ENCODE measurements around the gene RIPK3. TPM values are rescaled to one million over a fixed set of nuclear protein-coding genes. Genes with fewer than 3 reads are reported as not detected.
"Not testable (repeated sequence)": the region's sequence is repeated elsewhere in the genome, so short reads cannot be mapped to it uniquely, and the experiment has no call there.

RIPK3 gene
- total and polyA plus RNA-seq, 4 experiments from 2014 or later, result 6.2 to 63.5 (median 39.8) TPM

DNA sequence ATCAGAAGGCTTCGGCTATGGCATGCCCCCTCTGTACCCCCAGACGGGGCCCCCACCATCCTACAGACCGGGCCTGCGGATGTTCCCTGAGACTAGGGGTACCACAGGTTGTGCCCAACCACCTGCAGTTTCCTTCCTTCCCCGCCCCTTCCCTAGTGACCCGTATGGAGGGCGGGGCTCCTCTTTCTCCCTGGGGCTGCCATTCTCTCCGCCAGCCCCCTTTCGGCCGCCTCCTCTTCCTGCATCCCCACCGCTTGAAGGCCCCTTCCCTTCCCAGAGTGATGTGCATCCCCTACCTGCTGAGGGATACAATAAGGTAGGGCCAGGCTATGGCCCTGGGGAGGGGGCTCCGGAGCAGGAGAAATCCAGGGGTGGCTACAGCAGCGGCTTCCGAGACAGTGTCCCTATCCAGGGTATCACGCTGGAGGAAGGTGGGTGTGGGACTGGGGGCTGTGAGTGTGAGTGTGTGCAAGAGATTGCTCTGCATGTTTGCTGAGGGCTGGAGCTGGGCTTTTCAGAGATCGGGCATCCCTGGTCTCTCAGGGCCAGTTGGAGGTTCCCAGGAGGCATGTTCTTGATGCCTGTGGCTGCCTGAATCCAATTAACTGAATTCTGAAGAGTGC lies 36.8 kb upstream of the RIPK3 start:
- H3K27ac Mint-ChIP-seq, result no peak overlapping the region
- ChIA-PET POLR2A (ENCODE audit: partially characterized antibody) (no interaction called here), CTCF (ENCODE audit: partially characterized antibody) (no interaction called here)
- H3K4me1 Mint-ChIP-seq, result no peaks in the 10 kb centered on the region
- H3K36me3 Mint-ChIP-seq, result no peaks in the 10 kb centered on the region
- H3K4me3 Mint-ChIP-seq, result no peak overlapping the region
- Histone ChIP-seq H3K9me3 (ENCODE audit: control insufficient read depth in 1 of 2, low read length in 2 of 2) (no peaks in the 10 kb centered on the region), H3K4me3 (ENCODE audit: low read length in 2 of 2) (no peak overlapping the region), H3K27ac (ENCODE audit: low read depth, low read length) (no peak overlapping the region), H3K36me3 (ENCODE audit: insufficient read depth, low read length) (no peaks in the 10 kb centered on the region), H3K4me1 (ENCODE audit: insufficient read depth, low read length) (no peaks in the 10 kb centered on the region), H3K27me3 (ENCODE audit: insufficient read depth, low read length) (no peaks in the 10 kb centered on the region)
- no peak for DNase-seq
- intact Hi-C loops (cut with micrococcal nuclease), result no loop called here
- peaks cover under 1 to 8% of the 10 kb centered on the region in 2 donors for H3K27me3 Mint-ChIP-seq
- H3K9me3 Mint-ChIP-seq, result no peaks in the 10 kb centered on the region

DNA sequence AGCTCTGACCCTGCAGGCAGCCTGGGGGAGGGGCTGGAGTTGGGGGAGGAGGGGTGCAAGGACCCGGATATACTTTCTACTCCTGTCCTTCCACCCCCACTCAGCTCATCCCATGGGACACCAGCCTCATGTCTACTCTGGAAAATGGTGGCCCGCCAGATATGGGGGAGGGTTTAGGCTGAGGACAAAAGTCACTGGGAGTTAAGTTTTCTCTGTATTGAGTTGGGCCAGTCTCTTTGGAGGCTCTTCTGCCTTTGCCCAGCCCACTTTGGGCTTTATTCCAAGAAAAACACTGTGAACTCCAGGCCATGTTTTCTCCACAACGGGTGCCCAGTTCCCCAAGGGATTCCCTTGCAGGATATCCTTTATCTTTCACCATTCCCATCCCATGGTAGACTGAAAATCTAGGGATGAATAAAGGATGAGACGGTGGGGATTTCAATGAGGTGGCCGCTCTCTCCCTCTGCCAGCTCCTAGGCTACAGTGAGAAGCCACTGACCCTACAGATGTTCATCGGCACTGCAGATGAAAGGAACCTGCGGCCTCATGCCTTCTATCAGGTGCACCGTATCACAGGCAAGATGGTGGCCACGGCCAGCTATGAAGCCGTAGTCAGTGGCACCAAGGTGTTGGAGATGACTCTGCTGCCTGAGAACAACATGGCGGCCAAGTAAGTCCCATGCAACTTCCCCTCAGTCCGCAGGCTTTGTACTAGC lies 33.1 kb upstream of the RIPK3 start:
- H3K9me3 ChIP-seq (ENCODE audit: control insufficient read depth in 1 of 2, low read length in 2 of 2), result no peaks in the 10 kb centered on the region
- peaks cover 3% of the 10 kb centered on the region for H3K27me3 ChIP-seq (ENCODE audit: insufficient read depth, low read length)
- no peak overlapping the region for H3K27ac ChIP-seq (ENCODE audit: low read depth, low read length)
- CTCF ChIA-PET (ENCODE audit: partially characterized antibody), result interaction anchor here (0.8 to 1.5 kb wide), 2 partner anchors 59 to 64 kb away, joined by 3 to 5 read pairs; no protein-coding TSS in a partner anchor
- H3K4me3 ChIP-seq (ENCODE audit: low read length in 2 of 2), result no peak overlapping the region
- no peaks in the 10 kb centered on the region for H3K9me3 Mint-ChIP-seq
- intact Hi-C loops (cut with micrococcal nuclease), result no loop called here
- H3K27me3 Mint-ChIP-seq, result peaks cover 5 to 13% of the 10 kb centered on the region in 2 donors
- no peak for DNase-seq
- POLR2A ChIA-PET (ENCODE audit: partially characterized antibody), result no interaction called here
- H3K36me3 ChIP-seq (ENCODE audit: insufficient read depth, low read length), result no peaks in the 10 kb centered on the region
- H3K27ac Mint-ChIP-seq, result no peak overlapping the region
- no peak overlapping the region for H3K4me3 Mint-ChIP-seq
- H3K4me1 ChIP-seq (ENCODE audit: insufficient read depth, low read length), result peaks cover 6% of the 10 kb centered on the region
- peaks cover 2 to 5% (median 3%) of the 10 kb centered on the region in 4 donors for H3K4me1 Mint-ChIP-seq
- no peaks in the 10 kb centered on the region for H3K36me3 Mint-ChIP-seq

DNA sequence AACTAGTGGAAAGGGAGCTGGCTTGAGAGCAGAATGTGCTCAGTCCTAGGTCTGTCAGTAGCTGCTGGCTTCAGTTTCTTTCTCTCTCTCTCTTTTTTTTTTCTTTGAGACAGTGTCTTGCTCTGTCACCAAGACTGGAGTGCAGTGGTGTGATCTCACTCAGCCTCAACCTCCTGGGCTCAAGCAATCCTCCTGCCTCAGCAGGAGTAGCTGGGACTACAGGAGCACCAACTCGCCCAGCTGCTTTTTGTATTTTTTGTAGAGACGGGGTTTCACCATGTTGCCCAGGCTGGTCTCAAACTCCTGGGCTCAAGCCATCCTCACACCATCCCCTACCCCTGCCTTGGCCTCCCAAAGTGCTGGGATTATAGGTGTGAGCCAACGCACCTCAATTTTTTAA lies 31.8 kb upstream of the RIPK3 start:
- Histone ChIP-seq H3K27me3 (ENCODE audit: insufficient read depth, low read length) (peaks cover 15% of the 10 kb centered on the region), H3K4me1 (ENCODE audit: insufficient read depth, low read length) (peaks cover 18% of the 10 kb centered on the region)
- H3K27ac Mint-ChIP-seq; H3K36me3 Mint-ChIP-seq; H3K4me3 ChIP-seq (ENCODE audit: low read length in 2 of 2); H3K27ac ChIP-seq (ENCODE audit: low read depth, low read length); H3K36me3 ChIP-seq (ENCODE audit: insufficient read depth, low read length); DNase-seq; H3K9me3 Mint-ChIP-seq; H3K9me3 ChIP-seq (ENCODE audit: control insufficient read depth in 1 of 2, low read length in 2 of 2); intact Hi-C loops (cut with micrococcal nuclease): not testable (repeated sequence)
- POLR2A ChIA-PET (ENCODE audit: partially characterized antibody), result interaction anchor here (1.0 to 1.3 kb wide), 2 partner anchors 32 to 59 kb away, joined by 3 read pairs; partner anchors contain the start of gene RIPK3
- Mint-ChIP-seq H3K27me3 (peaks cover 16 to 25% of the 10 kb centered on the region in 2 donors), H3K4me3 (peak overlapping the region in 3 of 8 donors; percentile 28 to 43 (median 43)), H3K4me1 (peaks cover 7 to 18% (median 12%) of the 10 kb centered on the region in 4 donors)
- CTCF ChIA-PET (ENCODE audit: partially characterized antibody), result interaction anchor here (0.6 to 1.5 kb wide), 3 partner anchors 23 to 60 kb away, joined by 3 to 5 read pairs (median 5); no protein-coding TSS in a partner anchor

DNA sequence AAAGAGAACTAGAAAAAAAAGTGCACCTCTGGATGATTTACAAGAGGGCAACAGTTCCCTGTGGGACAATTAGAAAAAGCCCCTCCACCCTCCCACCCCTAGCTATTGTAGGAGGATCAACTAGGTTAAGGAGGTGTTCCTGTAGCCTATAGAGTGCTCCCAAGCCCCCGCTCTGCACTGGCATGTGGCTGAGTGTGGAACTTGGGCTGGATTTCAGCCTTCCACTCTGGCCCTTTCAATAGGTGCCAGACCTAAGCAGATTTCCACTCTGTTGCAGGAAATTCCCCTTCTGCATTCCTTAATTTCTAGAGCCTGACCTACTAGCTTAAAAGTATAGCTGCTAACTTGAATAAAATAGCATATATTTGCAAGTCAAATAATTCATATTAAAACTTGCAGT lies 31.0 kb upstream of the RIPK3 start:
- Mint-ChIP-seq H3K27me3 (peaks cover 19 to 29% of the 10 kb centered on the region in 2 donors), H3K27ac (no peak overlapping the region), H3K36me3 (no peaks in the 10 kb centered on the region), H3K9me3 (no peaks in the 10 kb centered on the region), H3K4me3 (no peak overlapping the region), H3K4me1 (peaks cover 10 to 24% (median 16%) of the 10 kb centered on the region in 4 donors)
- intact Hi-C loops (cut with micrococcal nuclease), result no loop called here
- Histone ChIP-seq H3K36me3 (ENCODE audit: insufficient read depth, low read length) (no peaks in the 10 kb centered on the region), H3K4me1 (ENCODE audit: insufficient read depth, low read length) (peaks cover 27% of the 10 kb centered on the region), H3K27me3 (ENCODE audit: insufficient read depth, low read length) (peaks cover 20% of the 10 kb centered on the region), H3K9me3 (ENCODE audit: control insufficient read depth in 1 of 2, low read length in 2 of 2) (no peaks in the 10 kb centered on the region), H3K27ac (ENCODE audit: low read depth, low read length) (no peak overlapping the region), H3K4me3 (ENCODE audit: low read length in 2 of 2) (no peak overlapping the region)
- ChIA-PET CTCF (ENCODE audit: partially characterized antibody) (interaction anchor here (1.0 kb wide), 1 partner anchor 61 kb away, joined by 3 read pairs; no protein-coding TSS in a partner anchor), POLR2A (ENCODE audit: partially characterized antibody) (interaction anchor here (1.3 kb wide), 1 partner anchor 31 kb away, joined by 3 read pairs; the partner anchor contains the start of gene RIPK3)
- no peak for DNase-seq

DNA sequence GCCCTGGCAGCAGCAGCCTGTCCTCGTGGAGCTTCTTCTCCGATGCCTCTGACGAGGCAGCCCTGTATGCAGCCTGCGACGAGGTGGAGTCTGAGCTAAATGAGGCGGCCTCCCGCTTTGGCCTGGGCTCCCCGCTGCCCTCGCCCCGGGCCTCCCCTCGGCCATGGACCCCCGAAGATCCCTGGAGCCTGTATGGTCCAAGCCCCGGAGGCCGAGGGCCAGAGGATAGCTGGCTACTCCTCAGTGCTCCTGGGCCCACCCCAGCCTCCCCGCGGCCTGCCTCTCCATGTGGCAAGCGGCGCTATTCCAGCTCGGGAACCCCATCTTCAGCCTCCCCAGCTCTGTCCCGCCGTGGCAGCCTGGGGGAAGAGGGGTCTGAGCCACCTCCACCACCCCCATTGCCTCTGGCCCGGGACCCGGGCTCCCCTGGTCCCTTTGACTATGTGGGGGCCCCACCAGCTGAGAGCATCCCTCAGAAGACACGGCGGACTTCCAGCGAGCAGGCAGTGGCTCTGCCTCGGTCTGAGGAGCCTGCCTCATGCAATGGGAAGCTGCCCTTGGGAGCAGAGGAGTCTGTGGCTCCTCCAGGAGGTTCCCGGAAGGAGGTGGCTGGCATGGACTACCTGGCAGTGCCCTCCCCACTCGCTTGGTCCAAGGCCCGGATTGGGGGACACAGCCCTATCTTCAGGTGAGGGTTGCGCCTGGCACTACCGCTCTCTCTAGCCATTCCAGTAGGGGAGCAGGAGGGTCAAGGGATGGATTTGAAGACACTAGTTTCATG lies 30.3 kb upstream of the RIPK3 start:
- POLR2A ChIA-PET (ENCODE audit: partially characterized antibody), result no interaction called here
- Mint-ChIP-seq H3K9me3 (no peaks in the 10 kb centered on the region), H3K4me1 (peaks cover 15 to 31% (median 21%) of the 10 kb centered on the region in 4 donors), H3K27me3 (peaks cover 26 to 31% of the 10 kb centered on the region in 2 donors), H3K36me3 (no peaks in the 10 kb centered on the region), H3K4me3 (no peak overlapping the region), H3K27ac (no peak overlapping the region)
- Histone ChIP-seq H3K4me3 (ENCODE audit: low read length in 2 of 2) (no peak overlapping the region), H3K27me3 (ENCODE audit: insufficient read depth, low read length) (peaks cover 25% of the 10 kb centered on the region), H3K9me3 (ENCODE audit: control insufficient read depth in 1 of 2, low read length in 2 of 2) (no peaks in the 10 kb centered on the region), H3K36me3 (ENCODE audit: insufficient read depth, low read length) (no peaks in the 10 kb centered on the region), H3K4me1 (ENCODE audit: insufficient read depth, low read length) (peaks cover 33% of the 10 kb centered on the region), H3K27ac (ENCODE audit: low read depth, low read length) (no peak overlapping the region)
- CTCF ChIA-PET (ENCODE audit: partially characterized antibody), result interaction anchor here (1.0 kb wide), 2 partner anchors 61 to 67 kb away, joined by 3 read pairs; no protein-coding TSS in a partner anchor
- DNase-seq, result no peak
- intact Hi-C loops (cut with micrococcal nuclease), result loop anchor here (10.0 kb wide), 1 partner anchor 305 kb away; no protein-coding TSS in a partner anchor

DNA sequence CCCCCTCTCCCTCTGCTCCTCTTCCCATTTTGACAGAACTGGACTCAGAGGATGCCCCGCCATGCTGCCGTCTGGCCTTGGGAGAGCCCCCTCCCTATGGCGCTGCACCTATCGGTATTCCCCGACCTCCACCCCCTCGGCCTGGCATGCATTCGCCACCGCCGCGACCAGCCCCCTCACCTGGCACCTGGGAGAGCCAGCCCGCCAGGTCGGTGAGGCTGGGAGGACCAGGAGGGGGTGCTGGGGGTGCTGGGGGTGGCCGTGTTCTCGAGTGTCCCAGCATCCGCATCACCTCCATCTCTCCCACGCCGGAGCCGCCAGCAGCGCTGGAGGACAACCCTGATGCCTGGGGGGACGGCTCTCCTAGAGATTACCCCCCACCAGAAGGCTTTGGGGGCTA lies 29.7 kb upstream of the RIPK3 start:
- no peaks in the 10 kb centered on the region for H3K36me3 Mint-ChIP-seq
- peaks cover 29 to 32% of the 10 kb centered on the region in 2 donors for H3K27me3 Mint-ChIP-seq
- no peaks in the 10 kb centered on the region for H3K9me3 Mint-ChIP-seq
- CTCF ChIA-PET (ENCODE audit: partially characterized antibody), result interaction anchor here (1.0 kb wide), 1 partner anchor 68 kb away, joined by 3 read pairs; no protein-coding TSS in a partner anchor
- intact Hi-C loops (cut with micrococcal nuclease), result loop anchor here (10.0 kb wide), 1 partner anchor 305 kb away; no protein-coding TSS in a partner anchor
- POLR2A ChIA-PET (ENCODE audit: partially characterized antibody), result no interaction called here
- Histone ChIP-seq H3K27ac (ENCODE audit: low read depth, low read length) (no peak overlapping the region), H3K9me3 (ENCODE audit: control insufficient read depth in 1 of 2, low read length in 2 of 2) (no peaks in the 10 kb centered on the region), H3K4me1 (ENCODE audit: insufficient read depth, low read length) (peaks cover 35% of the 10 kb centered on the region), H3K36me3 (ENCODE audit: insufficient read depth, low read length) (no peaks in the 10 kb centered on the region), H3K4me3 (ENCODE audit: low read length in 2 of 2) (no peak overlapping the region), H3K27me3 (ENCODE audit: insufficient read depth, low read length) (peaks cover 29% of the 10 kb centered on the region)
- DNase-seq, result no peak
- peak overlapping the region in 5 of 8 donors; percentile 6 to 64 (median 48) for H3K4me3 Mint-ChIP-seq
- peaks cover 15 to 31% (median 22%) of the 10 kb centered on the region in 4 donors for H3K4me1 Mint-ChIP-seq
- H3K27ac Mint-ChIP-seq, result no peak overlapping the region

All from CD4-positive, alpha-beta memory T cell (primary cell).